RPMI8226 (cell line): ENCODE measurements around the gene HADH.
A peak's percentile ranks its signal among the peaks of the same experiment; 100 is the strongest.
"Not testable (repeated sequence)": the region's sequence is repeated elsewhere in the genome, so short reads cannot be mapped to it uniquely, and the experiment has no call there.

Experiments used
- DNase-seq: peaks from one replicate; pipeline ENCODE4 v3.0.0-alpha.2; 2015

The HADH gene

DNA sequence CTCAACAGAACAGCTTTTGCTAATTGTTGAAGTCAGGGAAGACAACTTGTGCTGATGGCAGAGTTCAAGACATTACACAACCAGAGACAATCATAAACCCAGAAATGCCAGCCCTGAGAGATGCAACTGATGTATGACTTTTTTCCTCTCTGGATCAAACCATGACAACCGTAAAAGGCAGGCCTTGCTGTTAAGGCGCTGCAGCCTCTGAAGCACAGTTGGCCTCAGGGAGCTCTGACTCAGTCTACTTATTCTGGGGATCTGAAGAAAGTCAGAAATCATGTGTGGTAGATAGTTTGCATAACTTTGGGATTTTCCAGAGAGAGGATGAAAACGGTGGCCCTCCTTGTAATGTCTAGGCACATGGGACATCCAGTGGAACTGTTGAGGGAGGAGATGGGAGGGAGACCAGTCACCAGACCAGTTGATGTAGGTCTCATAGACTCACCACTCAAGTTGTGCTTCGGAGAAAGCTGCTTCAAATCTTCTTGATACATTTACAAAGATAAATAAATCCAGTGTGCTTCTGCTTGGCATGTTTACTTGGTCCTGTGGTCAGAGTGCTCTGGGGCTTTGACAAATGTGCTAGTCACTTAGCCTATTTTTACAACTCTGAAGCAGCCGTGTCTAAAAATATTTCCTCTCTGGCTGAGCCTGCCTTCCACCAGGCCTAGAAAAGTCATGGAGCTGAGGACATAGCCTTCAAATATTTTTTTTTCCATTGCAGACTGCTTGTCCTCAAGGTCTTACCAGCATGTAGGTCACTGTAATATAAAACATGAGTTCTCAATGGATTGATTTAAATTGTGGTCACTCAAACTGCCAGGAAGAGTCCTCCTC, 7.5 kb downstream of the HADH start:
- no peak for DNase-seq

DNA sequence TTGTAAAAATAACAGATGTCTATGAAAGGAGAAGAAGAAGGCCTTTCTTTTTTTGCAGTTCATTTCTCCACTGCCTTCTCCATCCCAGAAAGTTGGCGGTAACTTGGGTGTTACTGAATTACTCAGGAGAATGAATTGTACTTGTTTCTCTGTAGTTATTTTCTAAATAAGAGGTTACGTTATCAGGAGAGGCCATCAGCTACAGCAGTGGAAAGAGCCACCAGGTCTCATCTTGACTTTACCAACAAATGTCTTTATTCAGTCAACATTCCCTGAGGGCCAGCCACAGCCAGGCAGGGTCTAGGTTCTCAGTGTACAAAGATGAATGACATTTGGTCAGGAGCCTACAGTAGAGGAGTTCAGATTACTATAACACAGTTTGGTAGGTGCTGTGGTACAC, 8.1 kb downstream of the HADH start:
- no peak for DNase-seq

GRCh38 chr4:107999932-108000539, 10.3 kb downstream of the HADH start:
- no peak for DNase-seq

GRCh38 chr4:108001540-108002135, 11.9 kb downstream of the HADH start:
- no peak for DNase-seq

DNA sequence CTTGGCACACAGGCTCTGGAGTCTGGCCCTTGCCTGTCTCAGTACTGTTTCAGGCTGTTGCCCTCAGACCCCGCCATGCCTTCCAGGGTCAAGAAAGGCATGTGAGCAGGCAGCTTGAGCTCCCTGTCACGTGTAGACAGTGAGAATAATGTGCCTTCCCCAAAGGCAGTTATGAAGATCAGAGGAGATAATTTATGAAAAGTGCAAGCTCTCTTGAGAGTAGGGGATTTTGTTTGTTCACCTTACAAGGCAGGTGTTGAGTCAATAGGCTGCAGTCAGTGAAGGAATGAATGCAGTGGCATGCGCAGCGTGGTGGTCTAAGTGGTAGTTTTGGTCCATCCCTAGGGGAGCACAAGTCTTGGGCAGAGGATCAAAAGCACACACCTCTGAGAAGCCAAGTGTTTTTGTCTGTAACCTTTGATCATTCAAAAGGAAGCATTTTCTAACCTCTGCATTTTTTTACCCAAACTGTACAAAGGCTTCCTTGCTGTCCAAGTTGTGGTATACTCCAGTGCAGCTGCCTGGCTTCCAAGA, 14.4 kb downstream of the HADH start:
- DNase-seq = no peak

DNA sequence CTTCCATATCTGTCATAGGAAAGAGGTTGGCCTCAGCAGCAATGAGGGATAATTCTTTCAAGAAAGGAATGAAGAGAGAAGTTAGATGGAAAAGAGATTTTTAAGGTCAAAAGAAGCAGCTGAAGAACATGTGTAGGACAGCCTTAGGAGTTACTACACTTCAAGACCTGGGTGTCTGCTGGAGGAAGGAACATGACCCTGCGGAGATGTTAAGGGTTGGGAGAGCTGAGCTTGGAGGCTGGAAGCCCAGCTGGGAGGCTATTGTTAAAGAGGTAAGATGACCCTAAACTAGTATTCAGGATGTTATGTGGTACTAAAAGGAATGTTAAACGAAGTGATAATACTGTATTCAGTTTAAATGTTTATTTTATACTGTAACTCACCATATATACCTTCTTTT, 15.0 kb downstream of the HADH start:
- DNase-seq = no peak

GRCh38 chr4:108005807-108006206, 16.1 kb downstream of the HADH start:
- no peak for DNase-seq

DNA sequence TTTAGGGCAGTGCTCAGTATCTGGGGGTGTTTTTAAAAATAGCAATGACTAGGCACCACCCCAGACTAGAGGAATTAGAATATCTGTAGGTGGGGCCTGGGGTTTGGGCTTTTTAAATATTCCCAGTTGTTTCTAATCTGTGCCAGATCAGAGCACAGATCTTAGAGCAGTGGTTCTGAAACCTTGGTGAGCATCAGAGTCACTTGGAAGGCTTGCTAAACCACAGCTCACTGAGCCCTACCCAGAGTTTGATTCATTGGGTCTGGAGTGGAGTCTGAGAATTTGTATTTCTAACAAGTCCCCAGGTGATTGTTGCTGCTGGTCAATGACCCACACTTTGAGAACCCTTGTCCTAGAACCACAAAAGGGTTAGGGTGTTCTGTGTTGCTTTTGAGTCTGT, 16.7 kb downstream of the HADH start:
- DNase-seq = no peak

GRCh38 chr4:108007984-108008383, 18.3 kb downstream of the HADH start:
- DNase-seq = no peak

- DNase-seq = no peak
Measured at GRCh38 chr4:108008721-108009120, 19.0 kb downstream of the HADH start.

- no peak for DNase-seq
Measured at GRCh38 chr4:108010167-108010566, 20.5 kb downstream of the HADH start.

- DNase-seq = not testable (repeated sequence)
Measured at GRCh38 chr4:108012382-108012781, 22.7 kb downstream of the HADH start.

- no peak for DNase-seq
Measured at GRCh38 chr4:108013327-108013726, 23.6 kb downstream of the HADH start.

GRCh38 chr4:108013955-108014354, 24.3 kb downstream of the HADH start:
- no peak for DNase-seq

DNA sequence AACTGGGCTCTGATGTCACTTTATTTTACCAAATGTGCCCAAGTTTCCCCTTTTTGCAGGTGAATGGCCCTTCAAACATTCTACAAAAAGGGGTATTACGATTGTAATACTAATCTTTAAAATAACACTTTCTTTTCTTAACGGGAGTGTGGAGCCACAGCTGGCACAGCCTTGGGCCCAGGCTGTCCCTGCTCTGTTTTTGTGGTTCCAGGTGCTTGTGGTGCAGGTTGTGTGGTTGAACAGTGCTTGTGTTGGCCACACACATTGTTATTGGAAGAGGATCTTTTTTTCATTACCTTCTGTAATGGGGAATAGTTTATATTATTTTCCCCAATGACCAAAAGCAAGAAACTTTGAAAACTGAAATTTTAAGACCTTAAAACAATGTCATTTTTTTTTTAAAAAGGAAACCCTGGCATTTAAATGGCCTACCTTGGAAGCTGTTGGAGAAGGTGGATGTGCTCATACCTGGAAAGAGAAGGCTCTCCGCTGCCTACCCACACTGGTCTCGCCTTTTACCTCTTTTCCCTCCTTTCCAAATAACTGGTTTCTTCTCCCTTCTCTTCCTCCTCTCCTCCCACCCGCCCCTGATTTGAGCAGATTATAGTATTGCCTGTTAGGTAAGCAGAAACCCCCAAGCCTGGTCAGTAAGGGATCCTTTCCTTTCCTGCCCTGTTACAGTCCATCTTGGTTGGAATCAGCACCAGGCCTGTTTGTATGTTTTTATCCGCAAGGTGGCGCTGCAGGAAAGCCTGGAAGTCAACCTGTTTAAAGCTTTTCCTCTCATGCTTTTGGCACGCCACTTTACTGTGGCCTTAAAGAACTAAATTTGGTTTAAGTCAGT, 28.6 kb downstream of the HADH start:
- DNase-seq = peak; percentile 72

DNA sequence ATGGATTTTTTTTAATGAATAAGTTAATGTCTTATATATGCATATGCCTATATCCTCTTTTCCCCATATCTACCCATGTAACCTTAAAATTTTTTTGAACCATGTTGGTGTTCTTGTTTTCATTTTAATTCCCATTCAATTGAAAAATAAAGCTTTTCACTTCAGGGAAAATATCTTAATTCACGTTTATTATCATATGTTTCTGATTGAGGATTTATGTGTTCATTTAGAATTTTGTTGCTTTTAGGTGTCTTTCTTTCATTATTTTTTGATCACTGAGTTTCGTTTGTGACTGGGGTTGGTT, 29.1 kb downstream of the HADH start:
- no peak for DNase-seq

DNA sequence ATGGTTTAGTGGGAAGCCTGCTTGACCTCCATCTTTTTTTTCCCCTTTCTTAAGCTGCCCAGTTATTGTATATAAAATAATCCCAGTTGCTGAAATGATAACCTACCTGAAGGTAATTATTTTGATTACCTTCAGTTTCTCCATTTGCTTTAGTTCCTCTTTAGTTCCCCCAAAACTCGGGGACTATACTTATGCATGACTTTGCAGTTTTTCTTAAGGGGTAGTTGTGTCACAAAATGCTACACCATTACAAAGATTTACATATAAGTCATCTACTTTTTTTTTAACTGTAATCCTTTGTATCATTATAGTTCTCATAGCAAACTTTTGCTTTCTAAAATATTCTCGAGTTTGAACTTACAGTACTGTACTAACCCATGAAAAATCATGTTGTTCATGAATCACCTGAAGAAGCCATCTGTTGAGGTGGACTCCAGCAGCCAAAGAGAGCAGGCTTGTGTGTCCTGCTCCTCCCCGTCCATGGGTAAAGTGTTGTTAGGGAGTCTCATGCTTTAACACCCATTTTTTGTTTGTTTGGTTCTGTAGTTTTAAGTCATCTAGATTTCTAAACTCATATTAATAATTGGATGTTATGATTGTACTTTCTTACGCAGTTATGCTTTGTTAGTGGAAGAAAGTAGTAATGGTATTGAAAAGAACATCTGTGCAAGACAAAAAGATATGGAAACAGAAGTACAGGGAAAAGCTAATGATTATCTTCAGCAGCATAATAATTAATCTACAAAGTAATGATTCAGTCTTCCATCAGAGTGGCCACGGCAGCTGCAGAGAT, 34.6 kb downstream of the HADH start:
- no peak for DNase-seq

- DNase-seq = no peak
Measured at GRCh38 chr4:108024878-108025165, 35.1 kb downstream of the HADH start.

DNA sequence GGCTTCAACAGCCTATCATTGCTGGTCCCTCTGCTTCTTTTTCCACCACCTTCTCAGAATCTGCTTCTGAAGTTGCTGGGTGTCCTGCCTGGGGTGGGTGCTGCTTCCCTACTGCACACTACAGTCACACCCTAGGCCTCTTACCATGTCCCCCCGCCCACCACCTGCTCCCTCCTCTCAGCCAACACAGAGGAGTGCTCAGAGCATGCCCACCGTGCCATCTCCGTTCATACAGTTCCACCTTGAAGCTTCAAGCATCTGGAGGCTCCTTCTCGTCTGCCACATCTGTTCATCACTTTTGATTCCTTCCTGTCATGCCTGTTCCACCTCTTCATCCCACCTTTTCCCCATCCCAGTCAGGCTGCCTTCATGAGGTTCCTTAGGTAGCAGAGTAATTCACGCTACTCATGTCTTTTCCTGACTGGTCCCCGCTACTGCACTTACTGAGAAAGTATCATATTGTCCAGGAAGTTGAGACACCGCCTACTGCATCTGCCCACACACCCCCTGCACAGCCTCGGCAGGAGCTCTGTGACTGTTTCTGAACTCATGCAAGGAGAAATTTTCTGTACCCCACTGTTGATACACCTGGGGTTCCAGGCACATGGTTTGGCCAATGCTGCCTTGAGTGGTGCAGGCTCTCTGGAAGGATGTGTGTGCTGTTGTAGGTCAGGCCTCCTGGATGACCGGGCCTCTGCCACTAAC, 39.5 kb downstream of the HADH start:
- DNase-seq = no peak

DNA sequence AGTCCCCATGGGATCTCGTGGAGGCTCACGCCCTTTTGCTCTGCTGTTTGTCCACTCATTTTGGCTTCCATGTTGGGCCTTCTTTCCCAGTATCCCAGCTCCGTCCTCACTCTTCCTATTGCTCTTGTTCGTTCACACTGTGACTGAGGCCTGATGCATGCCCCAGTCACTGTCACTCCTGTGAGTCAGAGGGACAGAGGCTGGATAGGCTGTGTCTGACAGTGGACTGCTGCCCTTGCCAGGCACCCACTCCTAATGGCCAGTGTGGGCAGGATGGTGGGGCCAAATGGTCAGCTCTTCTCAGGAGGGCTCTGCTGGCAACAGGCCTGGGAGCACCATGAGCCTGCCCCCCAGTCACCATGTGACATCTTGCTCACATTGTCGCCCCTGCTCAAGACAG, 40.0 kb downstream of the HADH start:
- DNase-seq = no peak

GRCh38 chr4:108030332-108030731, 40.6 kb downstream of the HADH start:
- DNase-seq = peak; percentile 23
